A549 (cell line): Measurements from ENCODE around the gene KSR1. TPM values are rescaled to one million over a fixed set of nuclear protein-coding genes. Genes with fewer than 3 reads are reported as not detected.

ENCODE experiments used
- ATAC-seq, 2 experiments: fragments of 200-7000 bp in 1 of 2; fragments of >200 bp in 1 of 2; cut with Nextera tagmentation in 1 of 2; cut with Tn5 transposase in 1 of 2; 3 replicates each; pipeline versions ENCODE4 v1.8.0 to v1.9.1; 2018 to 2020; ENCODE audit warnings: mild to moderate bottlenecking in 1 of 2, moderate library complexity in 1 of 2
- CTCF ChIA-PET: fragments of 300-600 bp; sonication (Branson Sonifier 250); formaldehyde crosslinking; extraction: SDS; loops from one replicate; lab custom pipeline; 2021; ENCODE audit warnings: antibody characterized with exemption, inconsistent platforms; lab: Yijun Ruan, JAX
- POLR2A ChIA-PET: fragments of 350-600 bp; formaldehyde crosslinking; extraction: SDS; loops from one replicate; lab custom pipeline; 2021; ENCODE audit warnings: antibody characterized with exemption, inconsistent platforms; lab: Yijun Ruan, JAX
- DNase-seq, 2 experiments: peaks; one replicate each; pipeline versions ENCODE4 v3.0.0 to v3.0.0-alpha.2; 2011 to 2016; ENCODE audit warnings: low read depth in 1 of 2, low spot score in 1 of 2
- FAIRE-seq: peaks from 2 replicates; lab custom pipeline; 2011; peaks lifted over from hg19 to GRCh38; lab: Jason Lieb, UNC
- H3K27ac ChIP-seq, 2 experiments: fragments of >200 bp; sonication (Bioruptor Twin); formaldehyde crosslinking; 3 replicates each; pipeline ENCODE4 v1.5.1; 2016 to 2017
- H3K4me1 ChIP-seq: fragments of >200 bp; sonication (Bioruptor Twin); formaldehyde crosslinking; 3 replicates; pipeline ENCODE4 v1.6.1; 2016
- H3K4me2 ChIP-seq: fragments of >200 bp; sonication (Bioruptor Twin); formaldehyde crosslinking; 3 replicates; pipeline ENCODE4 v1.6.1; 2016
- H3K4me3 ChIP-seq: fragments of >200 bp; sonication (Bioruptor Twin); formaldehyde crosslinking; 3 replicates; pipeline ENCODE4 v1.5.1; 2016
- H3K9me3 ChIP-seq: fragments of >200 bp; sonication (Bioruptor Twin); formaldehyde crosslinking; 3 replicates; pipeline ENCODE4 v1.6.1; 2016
- BCL3 ChIP-seq: fragments of >200 bp; sonication (Bioruptor Twin); formaldehyde crosslinking; IDR thresholded peaks from 3 replicates; pipeline ENCODE4 v1.6.1; 2016
- CHD4 ChIP-seq: fragments of 200-600 bp; sonication (generic); IDR thresholded peaks from 2 replicates; pipeline ENCODE4 v1.6.1; 2016; ENCODE audit warnings: antibody characterized with exemption, mild to moderate bottlenecking, borderline replicate concordance
- E2F6 ChIP-seq: IDR thresholded peaks from 2 replicates; pipeline ENCODE4 v1.6.1; 2012; ENCODE audit warnings: low read depth, borderline replicate concordance
- EHMT2 ChIP-seq: fragments of 200-600 bp; sonication (generic); IDR thresholded peaks from 2 replicates; pipeline ENCODE4 v1.6.1; 2016; ENCODE audit warnings: antibody characterized with exemption, low read depth, mild to moderate bottlenecking, moderate library complexity
- ESRRA ChIP-seq: fragments of 150-350 bp; IDR thresholded peaks from 2 replicates; pipeline ENCODE4 v1.6.1; 2014; ENCODE audit warnings: mild to moderate bottlenecking, low read length, borderline replicate concordance
- FOSB ChIP-seq: fragments of 250-450 bp; sonication (Bioruptor Pico); IDR thresholded peaks from 2 replicates; pipeline ENCODE4 v1.5.0; 2020; ENCODE audit warnings: mild to moderate bottlenecking, moderate library complexity
- FOSL2 ChIP-seq, 2 experiments: fragments of 450-650 bp in 1 of 2; fragments of >200 bp in 1 of 2; sonication (Bioruptor Twin) in 1 of 2; formaldehyde crosslinking; IDR thresholded peaks; 2 replicates each; pipeline versions ENCODE4 v1.5.0 to v1.6.1; 2016 to 2020; ENCODE audit warnings: mild to moderate bottlenecking in 1 of 2, moderate library complexity in 1 of 2
- HEYL ChIP-seq: fragments of 250-450 bp; sonication (Bioruptor Pico); IDR thresholded peaks from 2 replicates; pipeline ENCODE4 v1.8.0; 2021; ENCODE audit warnings: mild to moderate bottlenecking, moderate library complexity
- HOXB5 ChIP-seq: fragments of 250-450 bp; sonication (Bioruptor Pico); IDR thresholded peaks from 2 replicates; pipeline ENCODE4 v1.5.0; 2020; ENCODE audit warnings: mild to moderate bottlenecking, moderate library complexity
- JUNB ChIP-seq: fragments of >200 bp; sonication (Bioruptor Twin); formaldehyde crosslinking; IDR thresholded peaks from 2 replicates; pipeline ENCODE4 v1.6.1; 2016
- KDM1A ChIP-seq: fragments of 200-600 bp; sonication (generic); IDR thresholded peaks from 2 replicates; pipeline ENCODE4 v1.6.1; 2016; ENCODE audit warnings: low read depth, mild to moderate bottlenecking
- KDM5A ChIP-seq: fragments of 200-600 bp; sonication (generic); IDR thresholded peaks from 2 replicates; pipeline ENCODE4 v1.6.1; 2016; ENCODE audit warnings: antibody characterized with exemption, mild to moderate bottlenecking
- MAFK ChIP-seq: fragments of 450-650 bp; IDR thresholded peaks from 2 replicates; pipeline ENCODE4 v1.6.1; 2014; ENCODE audit not compliant: partially characterized antibody
- MAX ChIP-seq: IDR thresholded peaks from 2 replicates; pipeline ENCODE4 v1.6.1; 2012
- MAZ ChIP-seq: fragments of 150-350 bp; IDR thresholded peaks from 2 replicates; pipeline ENCODE4 v1.6.1; 2014; ENCODE audit warnings: antibody characterized with exemption, low read depth, low read length, borderline replicate concordance
- MYC ChIP-seq: IDR thresholded peaks from 2 replicates; pipeline ENCODE4 v1.6.1; 2012; ENCODE audit warnings: mild to moderate bottlenecking, inconsistent platforms, low read length, improper control_type of control experiment, borderline replicate concordance
- NFE2L2 ChIP-seq: fragments of 150-350 bp; conservative IDR thresholded peaks from 2 replicates; pipeline ENCODE4 v1.6.1; 2014; ENCODE audit warnings: low read length
- NPAS2 ChIP-seq: fragments of 250-450 bp; sonication (Bioruptor Pico); IDR thresholded peaks from 2 replicates; pipeline ENCODE4 v1.8.0; 2022; ENCODE audit warnings: mild to moderate bottlenecking, moderate library complexity, borderline replicate concordance
- PBX3 ChIP-seq: IDR thresholded peaks from 2 replicates; pipeline ENCODE4 v1.6.1; 2012
- RARB ChIP-seq: fragments of 250-450 bp; sonication (Bioruptor Pico); IDR thresholded peaks from 2 replicates; pipeline ENCODE4 v1.8.0; 2021; ENCODE audit warnings: mild to moderate bottlenecking, moderate library complexity
- SMC3 ChIP-seq: fragments of >200 bp; sonication (Bioruptor Twin); formaldehyde crosslinking; IDR thresholded peaks from 3 replicates; pipeline ENCODE4 v1.6.1; 2018; ENCODE audit warnings: inconsistent platforms
- USF2 ChIP-seq: fragments of 450-650 bp; IDR thresholded peaks from 2 replicates; pipeline ENCODE4 v1.6.1; 2014; ENCODE audit warnings: antibody characterized with exemption
- WGBS: methylation state at CpG from one replicate; pipeline ENCODE4 v1.1.6; 2017; ENCODE audit errors: missing lambda C conversion rate; 5-methylcytosine and 5-hydroxymethylcytosine counted together
- polyA plus RNA-seq, 4 experiments: library from polyadenylated mRNA; depleted of rRNA in 3 of 4; stranded (reverse); fragments of >200 nt; fragmentation: RNase III in 1 of 4; extraction: RNeasy Plus Mini Kit Qiagen cat#74134 plus additional on column Dnase treatment in 1 of 4; gene quantifications; 2 replicates in 3 of 4; 3 replicates in 1 of 4; pipeline ENCODE4 v1.2.3, GENCODE V29; 2011 to 2017

The KSR1 gene
- polyA plus RNA-seq, 2 of the 4 experiments (the other 2 are of a cell fraction) = 13.3 to 14.6 TPM

GRCh38 chr17:27663936-27664605 is 207.8 kb downstream of the KSR1 start:
- 42% methylated on average over 8 of the region's 8 CpGs for WGBS
- Histone ChIP-seq H3K27ac (no peak overlapping the region), H3K4me1 (no peaks in the 10 kb centered on the region), H3K9me3 (no peaks in the 10 kb centered on the region), H3K4me3 (no peak overlapping the region), H3K4me2 (no peak overlapping the region)
- POLR2A ChIA-PET = no interaction called here
- DNase-seq (no peak), ATAC-seq (no peak), FAIRE-seq (no peak)
- TF ChIP-seq PBX3 (no peak), MAZ (no peak), BCL3 (no peak), E2F6 (no peak), FOSL2 (IDR thresholded peaks at IDR 0.05) (no peak), FOSL2 (CRISPR knock-in tag; IDR thresholded peaks at IDR 0.05) (no peak), FOSB (no peak), JUNB (no peak), NFE2L2 (no peak), EHMT2 (no peak)
- CTCF ChIA-PET = interaction anchor here (0.6 to 23.8 kb wide), 6 partner anchors 10 to 437 kb away, joined by 3 to 500 read pairs (median 174); no protein-coding TSS in a partner anchor

GRCh38 chr17:27664606-27664965 is 208.3 kb downstream of the KSR1 start:
- no peaks in the 10 kb centered on the region for H3K4me1 ChIP-seq
- CTCF ChIA-PET = interaction anchor here (0.6 to 23.8 kb wide), 5 partner anchors 11 to 437 kb away, joined by 3 to 500 read pairs (median 230); no protein-coding TSS in a partner anchor
- POLR2A ChIA-PET = no interaction called here
- H3K4me2 ChIP-seq = no peak overlapping the region
- TF ChIP-seq HEYL (CRISPR knock-in tag) = no peak
- no peak for TF ChIP-seq KDM5A
- no peak for TF ChIP-seq NPAS2 (CRISPR knock-in tag)
- no peak for TF ChIP-seq MYC
- no peak for TF ChIP-seq SMC3
- no peak for TF ChIP-seq MAX
- no peak for TF ChIP-seq EHMT2
- no peak for TF ChIP-seq RARB
- TF ChIP-seq KDM1A = no peak
- TF ChIP-seq JUNB = no peak
- TF ChIP-seq ESRRA = no peak
- no peak for TF ChIP-seq MAFK
- no peak for TF ChIP-seq CHD4
- TF ChIP-seq USF2 = no peak
- no peak for TF ChIP-seq HOXB5 (CRISPR knock-in tag)
- H3K4me3 ChIP-seq = no peak overlapping the region
- DNase-seq = no peak
- H3K9me3 ChIP-seq = no peaks in the 10 kb centered on the region
- ATAC-seq = no peak
- 45% methylated on average over 2 of the region's 2 CpGs for WGBS
- FAIRE-seq = no peak
- H3K27ac ChIP-seq = no peak overlapping the region
